ENCODE results near the gene ST7. TPM values are rescaled to one million over a fixed set of nuclear protein-coding genes. Genes with fewer than 3 reads are reported as not detected.

The ST7 gene
- total RNA-seq, 1 experiment from 2014 or later = 12.4 TPM

GRCh38 chr7:116956477-116956804 is 3.1 kb downstream of the ST7 start:
- CTCF ChIA-PET = interaction anchor here (1.2 kb wide), 1 partner anchor 26 kb away, joined by 3 read pairs; no protein-coding TSS in a partner anchor
- DNase-seq (ENCODE audit: low spot score) = no peak
- Mint-ChIP-seq H3K27ac (peak overlapping the region; percentile 57), H3K27me3 (ENCODE audit: low read depth) (no peaks in the 10 kb centered on the region; the same call in 1 of the 2 replicates), H3K4me1 (peaks cover 58% of the 10 kb centered on the region), H3K36me3 (0 out of 2 replicates have a peak, but pooled peaks cover 2% of the 10 kb centered on the region), H3K4me3 (no peak overlapping the region), H3K9me3 (no peaks in the 10 kb centered on the region)
- TF ChIP-seq, protein P1, sequence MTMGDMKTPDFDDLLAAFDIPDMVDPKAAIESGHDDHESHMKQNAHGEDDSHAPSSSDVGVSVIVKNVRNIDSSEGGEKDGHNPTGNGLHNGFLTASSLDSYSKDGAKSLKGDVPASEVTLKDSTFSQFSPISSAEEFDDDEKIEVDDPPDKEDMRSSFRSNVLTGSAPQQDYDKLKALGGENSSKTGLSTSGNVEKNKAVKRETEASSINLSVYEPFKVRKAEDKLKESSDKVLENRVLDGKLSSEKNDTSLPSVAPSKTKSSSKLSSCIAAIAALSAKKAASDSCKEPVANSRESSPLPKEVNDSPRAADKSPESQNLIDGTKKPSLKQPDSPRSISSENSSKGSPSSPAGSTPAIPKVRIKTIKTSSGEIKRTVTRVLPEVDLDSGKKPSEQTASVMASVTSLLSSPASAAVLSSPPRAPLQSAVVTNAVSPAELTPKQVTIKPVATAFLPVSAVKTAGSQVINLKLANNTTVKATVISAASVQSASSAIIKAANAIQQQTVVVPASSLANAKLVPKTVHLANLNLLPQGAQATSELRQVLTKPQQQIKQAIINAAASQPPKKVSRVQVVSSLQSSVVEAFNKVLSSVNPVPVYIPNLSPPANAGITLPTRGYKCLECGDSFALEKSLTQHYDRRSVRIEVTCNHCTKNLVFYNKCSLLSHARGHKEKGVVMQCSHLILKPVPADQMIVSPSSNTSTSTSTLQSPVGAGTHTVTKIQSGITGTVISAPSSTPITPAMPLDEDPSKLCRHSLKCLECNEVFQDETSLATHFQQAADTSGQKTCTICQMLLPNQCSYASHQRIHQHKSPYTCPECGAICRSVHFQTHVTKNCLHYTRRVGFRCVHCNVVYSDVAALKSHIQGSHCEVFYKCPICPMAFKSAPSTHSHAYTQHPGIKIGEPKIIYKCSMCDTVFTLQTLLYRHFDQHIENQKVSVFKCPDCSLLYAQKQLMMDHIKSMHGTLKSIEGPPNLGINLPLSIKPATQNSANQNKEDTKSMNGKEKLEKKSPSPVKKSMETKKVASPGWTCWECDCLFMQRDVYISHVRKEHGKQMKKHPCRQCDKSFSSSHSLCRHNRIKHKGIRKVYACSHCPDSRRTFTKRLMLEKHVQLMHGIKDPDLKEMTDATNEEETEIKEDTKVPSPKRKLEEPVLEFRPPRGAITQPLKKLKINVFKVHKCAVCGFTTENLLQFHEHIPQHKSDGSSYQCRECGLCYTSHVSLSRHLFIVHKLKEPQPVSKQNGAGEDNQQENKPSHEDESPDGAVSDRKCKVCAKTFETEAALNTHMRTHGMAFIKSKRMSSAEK (CRISPR knock-in tag; IDR thresholded peaks at IDR 0.05; ENCODE audit: borderline replicate concordance) = no peak
- TF ChIP-seq NR3C1 (CRISPR knock-in tag; conservative IDR thresholded peaks at IDR 0.05; ENCODE audit: low read depth) (no peak), ATF1 (CRISPR knock-in tag; IDR thresholded peaks at IDR 0.05) (no peak), SMAD4 (CRISPR knock-in tag; IDR thresholded peaks at IDR 0.05) (no peak), MXD4 (CRISPR knock-in tag; IDR thresholded peaks at IDR 0.05; ENCODE audit: borderline replicate concordance) (no peak), EMX1 (CRISPR knock-in tag; IDR thresholded peaks at IDR 0.05) (no peak), ARID4B (CRISPR knock-in tag; IDR thresholded peaks at IDR 0.05; ENCODE audit: borderline replicate concordance) (no peak), SP1 (CRISPR knock-in tag; conservative IDR thresholded peaks at IDR 0.05) (no peak), RELA (CRISPR knock-in tag; IDR thresholded peaks at IDR 0.05; ENCODE audit: borderline replicate concordance) (no peak), ZNF416 (CRISPR knock-in tag; IDR thresholded peaks at IDR 0.05) (no peak), TP53 (CRISPR knock-in tag; IDR thresholded peaks at IDR 0.05) (no peak), JAZF1 (CRISPR knock-in tag; IDR thresholded peaks at IDR 0.05) (no peak), TEAD1 (CRISPR knock-in tag; IDR thresholded peaks at IDR 0.05) (no peak), OVOL2 (CRISPR knock-in tag; IDR thresholded peaks at IDR 0.05; ENCODE audit: borderline replicate concordance) (no peak), NFATC4 (CRISPR knock-in tag; IDR thresholded peaks at IDR 0.05) (no peak)
- TF ChIP-seq, protein P2, sequence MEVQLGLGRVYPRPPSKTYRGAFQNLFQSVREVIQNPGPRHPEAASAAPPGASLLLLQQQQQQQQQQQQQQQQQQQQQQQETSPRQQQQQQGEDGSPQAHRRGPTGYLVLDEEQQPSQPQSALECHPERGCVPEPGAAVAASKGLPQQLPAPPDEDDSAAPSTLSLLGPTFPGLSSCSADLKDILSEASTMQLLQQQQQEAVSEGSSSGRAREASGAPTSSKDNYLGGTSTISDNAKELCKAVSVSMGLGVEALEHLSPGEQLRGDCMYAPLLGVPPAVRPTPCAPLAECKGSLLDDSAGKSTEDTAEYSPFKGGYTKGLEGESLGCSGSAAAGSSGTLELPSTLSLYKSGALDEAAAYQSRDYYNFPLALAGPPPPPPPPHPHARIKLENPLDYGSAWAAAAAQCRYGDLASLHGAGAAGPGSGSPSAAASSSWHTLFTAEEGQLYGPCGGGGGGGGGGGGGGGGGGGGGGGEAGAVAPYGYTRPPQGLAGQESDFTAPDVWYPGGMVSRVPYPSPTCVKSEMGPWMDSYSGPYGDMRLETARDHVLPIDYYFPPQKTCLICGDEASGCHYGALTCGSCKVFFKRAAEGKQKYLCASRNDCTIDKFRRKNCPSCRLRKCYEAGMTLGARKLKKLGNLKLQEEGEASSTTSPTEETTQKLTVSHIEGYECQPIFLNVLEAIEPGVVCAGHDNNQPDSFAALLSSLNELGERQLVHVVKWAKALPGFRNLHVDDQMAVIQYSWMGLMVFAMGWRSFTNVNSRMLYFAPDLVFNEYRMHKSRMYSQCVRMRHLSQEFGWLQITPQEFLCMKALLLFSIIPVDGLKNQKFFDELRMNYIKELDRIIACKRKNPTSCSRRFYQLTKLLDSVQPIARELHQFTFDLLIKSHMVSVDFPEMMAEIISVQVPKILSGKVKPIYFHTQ (CRISPR knock-in tag; IDR thresholded peaks at IDR 0.05) = no peak
- TF ChIP-seq, protein P3, sequence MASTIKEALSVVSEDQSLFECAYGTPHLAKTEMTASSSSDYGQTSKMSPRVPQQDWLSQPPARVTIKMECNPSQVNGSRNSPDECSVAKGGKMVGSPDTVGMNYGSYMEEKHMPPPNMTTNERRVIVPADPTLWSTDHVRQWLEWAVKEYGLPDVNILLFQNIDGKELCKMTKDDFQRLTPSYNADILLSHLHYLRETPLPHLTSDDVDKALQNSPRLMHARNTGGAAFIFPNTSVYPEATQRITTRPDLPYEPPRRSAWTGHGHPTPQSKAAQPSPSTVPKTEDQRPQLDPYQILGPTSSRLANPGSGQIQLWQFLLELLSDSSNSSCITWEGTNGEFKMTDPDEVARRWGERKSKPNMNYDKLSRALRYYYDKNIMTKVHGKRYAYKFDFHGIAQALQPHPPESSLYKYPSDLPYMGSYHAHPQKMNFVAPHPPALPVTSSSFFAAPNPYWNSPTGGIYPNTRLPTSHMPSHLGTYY (CRISPR knock-in tag; IDR thresholded peaks at IDR 0.05) = no peak
- TF ChIP-seq, protein P4, sequence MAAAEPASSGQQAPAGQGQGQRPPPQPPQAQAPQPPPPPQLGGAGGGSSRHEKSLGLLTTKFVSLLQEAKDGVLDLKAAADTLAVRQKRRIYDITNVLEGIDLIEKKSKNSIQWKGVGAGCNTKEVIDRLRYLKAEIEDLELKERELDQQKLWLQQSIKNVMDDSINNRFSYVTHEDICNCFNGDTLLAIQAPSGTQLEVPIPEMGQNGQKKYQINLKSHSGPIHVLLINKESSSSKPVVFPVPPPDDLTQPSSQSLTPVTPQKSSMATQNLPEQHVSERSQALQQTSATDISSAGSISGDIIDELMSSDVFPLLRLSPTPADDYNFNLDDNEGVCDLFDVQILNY (CRISPR knock-in tag; IDR thresholded peaks at IDR 0.05) = no peak
- TF ChIP-seq, protein P5, sequence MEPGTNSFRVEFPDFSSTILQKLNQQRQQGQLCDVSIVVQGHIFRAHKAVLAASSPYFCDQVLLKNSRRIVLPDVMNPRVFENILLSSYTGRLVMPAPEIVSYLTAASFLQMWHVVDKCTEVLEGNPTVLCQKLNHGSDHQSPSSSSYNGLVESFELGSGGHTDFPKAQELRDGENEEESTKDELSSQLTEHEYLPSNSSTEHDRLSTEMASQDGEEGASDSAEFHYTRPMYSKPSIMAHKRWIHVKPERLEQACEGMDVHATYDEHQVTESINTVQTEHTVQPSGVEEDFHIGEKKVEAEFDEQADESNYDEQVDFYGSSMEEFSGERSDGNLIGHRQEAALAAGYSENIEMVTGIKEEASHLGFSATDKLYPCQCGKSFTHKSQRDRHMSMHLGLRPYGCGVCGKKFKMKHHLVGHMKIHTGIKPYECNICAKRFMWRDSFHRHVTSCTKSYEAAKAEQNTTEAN (CRISPR knock-in tag; IDR thresholded peaks at IDR 0.05) = no peak
- no peak for ATAC-seq
- POLR2A ChIA-PET = interaction anchor here (0.6 kb wide), 1 partner anchor 366 kb away, joined by 6 read pairs; no protein-coding TSS in a partner anchor

All from WTC11 (cell line).